Measurements from ENCODE around the gene SRD5A1. TPM values are rescaled to one million over a fixed set of nuclear protein-coding genes. Genes with fewer than 3 reads are reported as not detected.

SRD5A1 gene
- total RNA-seq, 2 experiments from 2014 or later: 14.1 to 14.3 TPM

DNA sequence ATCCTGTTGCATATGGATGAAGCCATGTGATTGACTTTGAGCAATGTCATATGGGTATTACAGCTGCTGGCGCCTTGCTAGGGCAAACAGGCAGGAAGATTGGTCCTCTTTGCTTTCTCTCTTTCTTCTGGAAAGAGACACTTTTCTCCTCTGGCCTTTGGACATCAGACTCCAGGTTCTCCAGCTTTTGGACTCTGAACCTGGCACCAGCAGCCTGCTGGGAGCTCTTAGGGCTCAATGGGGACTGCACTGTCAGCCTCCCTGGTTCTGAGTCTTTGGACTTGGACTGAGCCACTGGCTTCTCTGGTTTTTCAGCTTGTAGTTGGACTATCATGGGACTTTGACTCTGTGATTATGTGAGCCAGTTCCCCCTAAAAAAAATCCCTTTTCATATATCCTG is 45.1 kb downstream of the SRD5A1 start:
- no peak for DNase-seq
- peaks cover 14% of the 10 kb centered on the region for H3K27me3 Mint-ChIP-seq
- no peaks in the 10 kb centered on the region for H3K4me1 Mint-ChIP-seq
- H3K9me3 Mint-ChIP-seq: no peaks in the 10 kb centered on the region
- H3K36me3 Mint-ChIP-seq: peaks cover 2% of the 10 kb centered on the region
- no peak overlapping the region for H3K27ac Mint-ChIP-seq
- H3K4me3 Mint-ChIP-seq: no peak overlapping the region

DNA sequence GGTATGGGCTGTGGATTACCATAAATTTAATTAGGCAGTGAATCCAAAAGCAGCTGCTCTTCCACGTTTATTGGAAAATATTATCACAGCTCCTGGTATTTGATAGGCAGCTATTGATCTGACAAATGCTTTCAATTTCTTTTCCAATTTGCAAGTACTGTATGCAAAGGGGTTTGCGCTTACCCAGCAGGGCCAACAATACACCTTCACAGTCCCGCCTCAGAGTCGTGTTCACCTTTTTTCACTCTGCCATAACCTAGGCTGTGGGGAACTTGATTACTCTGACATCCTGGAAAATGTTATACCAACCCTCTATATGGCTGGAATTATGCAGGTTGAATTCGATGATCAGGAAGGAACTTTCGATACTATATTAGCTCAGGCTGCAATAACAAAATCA is 47.7 kb downstream of the SRD5A1 start:
- no peak overlapping the region for H3K4me3 Mint-ChIP-seq
- peaks cover 34% of the 10 kb centered on the region for H3K27me3 Mint-ChIP-seq
- H3K9me3 Mint-ChIP-seq: no peaks in the 10 kb centered on the region
- DNase-seq: no peak
- H3K36me3 Mint-ChIP-seq: no peaks in the 10 kb centered on the region
- H3K4me1 Mint-ChIP-seq: no peaks in the 10 kb centered on the region
- no peak overlapping the region for H3K27ac Mint-ChIP-seq

GRCh38 chr5:6681682-6682081 is 48.4 kb downstream of the SRD5A1 start:
- peaks cover 40% of the 10 kb centered on the region for H3K27me3 Mint-ChIP-seq
- H3K4me3 Mint-ChIP-seq: no peak overlapping the region
- no peaks in the 10 kb centered on the region for H3K9me3 Mint-ChIP-seq
- H3K36me3 Mint-ChIP-seq: no peaks in the 10 kb centered on the region
- H3K27ac Mint-ChIP-seq: no peak overlapping the region
- H3K4me1 Mint-ChIP-seq: no peaks in the 10 kb centered on the region
- DNase-seq: no peak

DNA sequence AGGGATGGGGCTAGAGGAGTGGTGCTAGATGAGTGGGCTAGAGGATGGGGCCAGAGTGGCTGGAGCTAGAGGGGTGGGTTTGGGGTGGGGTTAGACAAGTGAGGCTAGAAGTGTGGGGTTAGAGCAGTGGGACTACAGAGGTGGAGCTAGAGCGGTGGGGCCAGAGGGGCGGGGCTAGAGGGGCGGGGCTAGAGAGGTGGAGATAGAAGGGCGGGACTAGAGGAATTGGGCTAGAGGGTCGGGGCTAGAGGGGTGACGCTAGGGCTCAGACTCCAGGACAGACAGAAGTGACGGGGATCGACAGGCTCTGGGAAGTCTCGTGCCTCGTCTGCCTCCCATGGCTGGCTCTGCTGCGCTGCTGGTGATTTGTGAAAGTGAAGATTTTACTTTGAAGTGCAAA is 49.0 kb downstream of the SRD5A1 start:
- no peak overlapping the region for H3K4me3 Mint-ChIP-seq
- no peak for DNase-seq
- H3K27ac Mint-ChIP-seq: no peak overlapping the region
- H3K9me3 Mint-ChIP-seq: no peaks in the 10 kb centered on the region
- peaks cover 44% of the 10 kb centered on the region for H3K27me3 Mint-ChIP-seq
- no peaks in the 10 kb centered on the region for H3K4me1 Mint-ChIP-seq
- H3K36me3 Mint-ChIP-seq: no peaks in the 10 kb centered on the region

DNA sequence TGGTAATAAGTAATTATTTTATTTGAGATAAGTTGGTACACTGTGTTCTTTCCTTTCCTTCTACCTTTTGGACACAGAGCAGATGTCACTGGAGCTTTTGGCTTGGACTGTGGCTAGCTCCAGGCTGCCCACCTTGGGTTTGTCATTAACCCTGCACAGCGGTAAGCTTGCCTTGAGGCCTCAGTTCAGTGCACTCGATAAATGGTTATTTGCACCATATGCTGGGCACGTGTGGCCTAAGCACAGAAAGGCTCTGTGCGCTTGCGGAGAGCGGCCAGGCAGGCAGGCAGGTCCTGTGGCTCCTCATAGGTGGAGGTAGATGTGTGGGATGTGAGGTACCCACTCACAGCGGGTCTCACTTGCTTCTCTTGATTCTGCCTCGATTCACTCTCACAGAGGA is 50.0 kb downstream of the SRD5A1 start:
- H3K4me3 Mint-ChIP-seq: no peak overlapping the region
- no peaks in the 10 kb centered on the region for H3K9me3 Mint-ChIP-seq
- DNase-seq: no peak
- no peaks in the 10 kb centered on the region for H3K4me1 Mint-ChIP-seq
- H3K27ac Mint-ChIP-seq: no peak overlapping the region
- H3K36me3 Mint-ChIP-seq: no peaks in the 10 kb centered on the region
- peaks cover 52% of the 10 kb centered on the region for H3K27me3 Mint-ChIP-seq

DNA sequence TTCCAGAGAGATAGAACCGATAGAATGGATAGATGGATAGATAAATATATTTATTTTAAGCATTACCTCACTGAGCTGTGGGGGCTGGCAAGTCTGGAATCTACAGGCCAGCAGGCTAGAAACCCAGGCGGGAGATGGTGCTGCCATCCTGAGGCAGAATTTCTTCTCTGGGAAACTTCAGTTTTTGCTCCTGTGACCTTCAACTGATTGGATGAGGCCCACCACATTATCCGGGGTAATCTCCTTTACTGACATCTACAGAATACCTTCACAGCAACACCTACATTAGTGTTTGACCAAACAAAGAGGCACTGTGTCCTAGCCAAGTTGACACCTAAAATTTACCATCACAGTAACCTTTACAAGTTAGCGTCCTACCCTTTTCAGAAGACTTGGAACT is 50.8 kb downstream of the SRD5A1 start:
- Mint-ChIP-seq H3K36me3 (no peaks in the 10 kb centered on the region), H3K27ac (no peak overlapping the region), H3K27me3 (peaks cover 53% of the 10 kb centered on the region)

DNA sequence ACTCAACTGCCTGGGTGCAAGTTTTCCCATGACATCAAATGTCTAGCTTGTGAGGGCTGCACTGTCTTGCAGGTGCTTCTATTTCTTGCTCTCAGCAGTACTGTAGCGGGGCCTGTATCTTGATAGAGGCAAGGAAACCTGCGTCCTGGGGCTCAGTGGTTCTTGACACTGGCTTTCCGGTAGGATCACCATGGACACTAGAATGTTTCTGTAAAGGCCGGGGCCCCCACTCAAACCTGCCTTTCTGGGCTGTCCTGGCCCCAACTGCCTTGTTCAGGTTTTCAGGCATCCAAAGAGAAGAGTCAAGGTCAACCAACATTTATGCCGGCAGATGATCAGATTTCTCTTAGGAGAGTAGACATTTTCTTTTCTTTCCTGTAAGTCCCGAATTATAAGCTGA is 53.3 kb downstream of the SRD5A1 start:
- DNase-seq: no peak
- Mint-ChIP-seq H3K9me3 (no peaks in the 10 kb centered on the region), H3K4me3 (no peak overlapping the region), H3K4me1 (no peaks in the 10 kb centered on the region), H3K27ac (no peak overlapping the region), H3K27me3 (peaks cover 68% of the 10 kb centered on the region), H3K36me3 (no peaks in the 10 kb centered on the region)

More for the DNA sequence above, 50.8 kb downstream of the SRD5A1 start:
- Mint-ChIP-seq H3K9me3 (no peaks in the 10 kb centered on the region), H3K4me1 (no peaks in the 10 kb centered on the region), H3K4me3 (no peak overlapping the region)
- no peak for DNase-seq

DNA sequence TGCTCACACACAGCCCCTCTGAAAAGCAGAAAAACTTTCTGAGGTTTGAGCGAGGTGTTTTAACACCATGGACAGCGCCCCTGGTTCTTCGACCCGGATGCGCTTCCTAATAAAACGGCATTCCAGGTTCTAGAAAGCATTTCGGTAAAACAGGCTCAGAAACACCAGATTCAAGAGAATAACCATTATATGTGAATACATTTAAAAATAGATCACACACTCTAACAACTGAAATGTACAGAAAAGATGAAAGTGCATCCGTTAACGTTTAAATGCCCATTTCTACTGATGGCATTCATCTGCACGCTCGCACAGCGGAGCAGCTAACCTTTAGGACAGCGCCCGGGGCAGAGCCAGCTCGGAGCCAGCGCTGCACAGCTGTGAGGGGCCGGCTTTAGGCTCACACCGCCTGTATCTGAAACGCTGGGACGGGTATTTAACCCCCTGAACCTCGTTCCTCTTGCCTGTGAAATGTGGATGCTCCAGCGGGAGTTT is 53.7 kb downstream of the SRD5A1 start:
- Mint-ChIP-seq H3K4me1 (no peaks in the 10 kb centered on the region), H3K4me3 (no peak overlapping the region), H3K27me3 (peaks cover 64% of the 10 kb centered on the region), H3K36me3 (no peaks in the 10 kb centered on the region), H3K27ac (no peak overlapping the region), H3K9me3 (no peaks in the 10 kb centered on the region)
- no peak for DNase-seq

DNA sequence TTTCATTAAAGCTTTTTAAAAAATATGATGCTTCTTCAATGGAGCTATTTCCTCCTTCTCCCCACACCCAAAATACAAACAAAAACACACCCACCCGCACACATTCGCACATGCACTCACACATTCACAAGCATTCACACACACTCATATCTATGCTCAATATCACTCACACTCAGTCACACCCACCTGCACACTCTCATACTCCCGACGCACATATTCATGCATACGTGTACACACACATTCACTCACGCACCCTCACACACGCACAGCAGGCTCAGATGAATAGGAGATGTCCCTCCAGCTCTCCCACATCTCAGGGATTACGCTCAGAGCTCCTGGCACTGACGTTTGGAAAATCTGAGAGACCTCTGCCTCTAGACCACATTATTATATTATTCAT is 54.3 kb downstream of the SRD5A1 start:
- Mint-ChIP-seq H3K4me3 (no peak overlapping the region), H3K4me1 (no peaks in the 10 kb centered on the region), H3K36me3 (no peaks in the 10 kb centered on the region), H3K9me3 (no peaks in the 10 kb centered on the region), H3K27me3 (peaks cover 65% of the 10 kb centered on the region), H3K27ac (no peak overlapping the region)
- DNase-seq: no peak

GRCh38 chr5:6692906-6693305 is 59.7 kb downstream of the SRD5A1 start:
- DNase-seq: no peak
- Mint-ChIP-seq H3K27me3 (peaks cover 50% of the 10 kb centered on the region), H3K4me3 (no peak overlapping the region), H3K9me3 (peaks cover 1% of the 10 kb centered on the region), H3K4me1 (no peaks in the 10 kb centered on the region), H3K36me3 (no peaks in the 10 kb centered on the region), H3K27ac (no peak overlapping the region)

GRCh38 chr5:6698696-6699095 is 65.5 kb downstream of the SRD5A1 start:
- Mint-ChIP-seq H3K27me3 (peaks cover 45% of the 10 kb centered on the region), H3K27ac (no peak overlapping the region), H3K36me3 (no peaks in the 10 kb centered on the region), H3K9me3 (no peaks in the 10 kb centered on the region), H3K4me1 (no peaks in the 10 kb centered on the region), H3K4me3 (no peak overlapping the region)
- no peak for DNase-seq

GRCh38 chr5:6699357-6699756 is 66.1 kb downstream of the SRD5A1 start:
- no peak overlapping the region for H3K27ac Mint-ChIP-seq
- H3K27me3 Mint-ChIP-seq: peaks cover 42% of the 10 kb centered on the region
- no peak overlapping the region for H3K4me3 Mint-ChIP-seq
- no peak for DNase-seq
- H3K36me3 Mint-ChIP-seq: no peaks in the 10 kb centered on the region
- H3K9me3 Mint-ChIP-seq: no peaks in the 10 kb centered on the region
- no peaks in the 10 kb centered on the region for H3K4me1 Mint-ChIP-seq

DNA sequence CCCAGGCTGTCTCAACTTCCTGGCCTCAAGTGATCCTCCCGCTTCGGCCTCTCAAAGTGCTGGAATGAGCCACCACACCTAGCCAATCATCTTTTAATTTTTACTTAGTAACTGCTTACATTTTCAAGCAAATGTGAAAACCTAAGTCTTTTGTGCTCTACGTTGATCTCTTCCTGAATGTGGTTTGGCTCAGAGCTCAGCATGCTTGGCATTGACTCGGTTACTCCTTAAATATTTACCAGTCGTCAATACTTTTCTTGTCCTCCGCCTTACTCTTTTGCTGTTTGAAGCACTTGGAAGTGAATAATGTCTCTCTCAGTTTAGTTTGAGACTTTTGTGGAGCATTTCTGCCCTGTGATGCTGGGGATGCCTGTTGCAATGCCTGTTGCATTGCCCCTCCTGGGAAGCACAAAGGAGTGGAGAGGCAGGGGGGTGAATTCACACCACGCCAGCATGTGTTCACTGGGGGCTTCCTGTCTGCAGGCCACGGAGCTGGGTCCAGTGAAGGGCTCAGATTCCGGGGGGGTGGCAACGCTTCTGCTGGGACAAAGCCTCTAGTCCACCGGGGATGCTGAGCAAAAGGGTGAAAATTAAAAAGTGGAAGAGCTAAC is 66.9 kb downstream of the SRD5A1 start:
- no peak for DNase-seq
- H3K36me3 Mint-ChIP-seq: no peaks in the 10 kb centered on the region
- H3K4me3 Mint-ChIP-seq: no peak overlapping the region
- H3K27me3 Mint-ChIP-seq: peaks cover 38% of the 10 kb centered on the region
- no peak overlapping the region for H3K27ac Mint-ChIP-seq
- H3K4me1 Mint-ChIP-seq: peaks cover 5% of the 10 kb centered on the region
- no peaks in the 10 kb centered on the region for H3K9me3 Mint-ChIP-seq

GRCh38 chr5:6700685-6701355 is 67.6 kb downstream of the SRD5A1 start:
- Mint-ChIP-seq H3K4me3 (no peak overlapping the region), H3K36me3 (no peaks in the 10 kb centered on the region), H3K9me3 (no peaks in the 10 kb centered on the region), H3K27me3 (peaks cover 38% of the 10 kb centered on the region), H3K4me1 (peaks cover 7% of the 10 kb centered on the region), H3K27ac (no peak overlapping the region)
- DNase-seq: no peak

- Mint-ChIP-seq H3K27ac (no peak overlapping the region), H3K36me3 (no peaks in the 10 kb centered on the region), H3K4me1 (peaks cover 8% of the 10 kb centered on the region), H3K27me3 (peaks cover 35% of the 10 kb centered on the region), H3K4me3 (no peak overlapping the region), H3K9me3 (no peaks in the 10 kb centered on the region)
- no peak for DNase-seq
These were observed 68.3 kb downstream of the SRD5A1 start for GRCh38 chr5:6701491-6701890.

DNA sequence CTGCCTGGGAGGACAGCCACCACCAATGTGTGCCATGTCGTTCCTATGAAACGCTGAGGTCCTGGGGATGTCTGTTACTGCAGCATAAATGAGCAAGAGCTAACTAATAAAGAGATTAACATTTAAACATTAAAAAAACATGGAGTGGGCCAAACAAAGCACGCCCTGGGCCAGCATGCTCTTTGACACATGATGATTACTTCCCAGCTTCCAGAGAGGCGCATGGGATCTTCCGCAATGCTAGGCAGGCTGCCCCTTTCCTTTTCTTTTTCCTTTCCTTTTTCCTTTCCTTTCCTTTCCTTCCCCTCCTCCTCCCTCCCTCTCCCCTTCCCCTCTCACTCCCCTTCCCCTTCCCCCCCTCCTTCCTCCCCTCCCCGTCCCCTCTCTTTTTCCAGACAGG is 69.4 kb downstream of the SRD5A1 start:
- no peaks in the 10 kb centered on the region for H3K9me3 Mint-ChIP-seq
- no peak overlapping the region for H3K27ac Mint-ChIP-seq
- DNase-seq: no peak
- H3K36me3 Mint-ChIP-seq: no peaks in the 10 kb centered on the region
- no peak overlapping the region for H3K4me3 Mint-ChIP-seq
- peaks cover 25% of the 10 kb centered on the region for H3K27me3 Mint-ChIP-seq
- peaks cover 8% of the 10 kb centered on the region for H3K4me1 Mint-ChIP-seq

Measured in activated naive CD8-positive, alpha-beta T cell treated with anti-CD3 and anti-CD28 coated beads for 36 hours (primary cell).